Measurements from ENCODE around the gene ETV6. TPM values are rescaled to one million over a fixed set of nuclear protein-coding genes. Genes with fewer than 3 reads are reported as not detected.

Gene ETV6
- total RNA-seq, 1 experiment from 2014 or later, result 14.1 TPM

DNA sequence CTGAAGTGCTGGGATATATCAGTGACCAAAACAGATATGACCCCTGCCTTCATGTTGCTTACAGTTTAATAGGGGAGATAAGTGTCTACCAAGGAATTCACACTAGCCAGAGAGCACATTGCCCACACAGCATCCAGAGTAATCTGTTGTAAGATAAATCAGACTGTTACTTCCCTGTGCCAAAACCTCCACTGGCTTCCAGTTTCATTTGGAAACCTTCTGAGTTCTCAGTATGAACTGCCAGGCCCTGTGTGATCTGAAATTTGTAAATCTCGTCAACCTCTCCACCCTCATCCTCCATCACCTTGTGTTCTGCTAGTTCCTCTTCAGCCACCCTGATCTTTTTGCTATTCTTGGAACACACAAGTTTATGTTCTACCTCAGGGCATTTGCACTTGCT lies 154.7 kb downstream of the ETV6 start:
- Histone ChIP-seq H3K4me2 (ENCODE audit: low read length) (no peak overlapping the region), H3K27ac (ENCODE audit: low read depth, low read length) (no peak overlapping the region), H3K4me3 (replicated peaks in 1 of 2; ENCODE audit: low read depth in 1 of 2, low read length in 2 of 2) (no peak overlapping the region), H3K9ac (ENCODE audit: low read length) (no peak overlapping the region), H3K4me1 (ENCODE audit: control insufficient read depth in 1 of 2, insufficient read depth in 2 of 2, low read length in 2 of 2) (no peaks in the 10 kb centered on the region), H3K9me3 (ENCODE audit: control insufficient read depth in 1 of 2, insufficient read depth in 1 of 2, low read depth in 1 of 2, low read length in 2 of 2) (no peaks in the 10 kb centered on the region), H4K20me1 (ENCODE audit: insufficient read depth) (no peaks in the 10 kb centered on the region), H3K36me3 (ENCODE audit: control insufficient read depth in 1 of 2, insufficient read depth in 2 of 2, low read length in 2 of 2) (no peaks in the 10 kb centered on the region), H3K27me3 (ENCODE audit: insufficient read depth, low read length) (no peaks in the 10 kb centered on the region), H3K9me2 (ENCODE audit: insufficient read depth) (no peaks in the 10 kb centered on the region), H3K79me2 (ENCODE audit: insufficient read depth, low read length) (no peaks in the 10 kb centered on the region), H2AFZ (ENCODE audit: low read depth, low read length, poor library complexity, severe bottlenecking) (no peak overlapping the region)
- RAD21 ChIA-PET (ENCODE audit: low non-redundant PET in 1 of 2, low total read pairs in 2 of 2, uncharacterized antibody in 2 of 2, unreplicated experiment in 2 of 2), result no interaction called here
- DNase-seq (ENCODE audit: low read depth, low spot score), result no peak
- ATAC-seq, result no peak
- no TSS peak for BruUV-seq (replicated peaks)
- TF ChIP-seq, protein P1, sequence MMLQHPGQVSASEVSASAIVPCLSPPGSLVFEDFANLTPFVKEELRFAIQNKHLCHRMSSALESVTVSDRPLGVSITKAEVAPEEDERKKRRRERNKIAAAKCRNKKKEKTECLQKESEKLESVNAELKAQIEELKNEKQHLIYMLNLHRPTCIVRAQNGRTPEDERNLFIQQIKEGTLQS (IDR thresholded peaks at IDR 0.05), result no peak
- TF ChIP-seq ZNF274 (IDR thresholded peaks at IDR 0.05; ENCODE audit: low read depth, low read length), result no peak
- TF ChIP-seq, protein P2, sequence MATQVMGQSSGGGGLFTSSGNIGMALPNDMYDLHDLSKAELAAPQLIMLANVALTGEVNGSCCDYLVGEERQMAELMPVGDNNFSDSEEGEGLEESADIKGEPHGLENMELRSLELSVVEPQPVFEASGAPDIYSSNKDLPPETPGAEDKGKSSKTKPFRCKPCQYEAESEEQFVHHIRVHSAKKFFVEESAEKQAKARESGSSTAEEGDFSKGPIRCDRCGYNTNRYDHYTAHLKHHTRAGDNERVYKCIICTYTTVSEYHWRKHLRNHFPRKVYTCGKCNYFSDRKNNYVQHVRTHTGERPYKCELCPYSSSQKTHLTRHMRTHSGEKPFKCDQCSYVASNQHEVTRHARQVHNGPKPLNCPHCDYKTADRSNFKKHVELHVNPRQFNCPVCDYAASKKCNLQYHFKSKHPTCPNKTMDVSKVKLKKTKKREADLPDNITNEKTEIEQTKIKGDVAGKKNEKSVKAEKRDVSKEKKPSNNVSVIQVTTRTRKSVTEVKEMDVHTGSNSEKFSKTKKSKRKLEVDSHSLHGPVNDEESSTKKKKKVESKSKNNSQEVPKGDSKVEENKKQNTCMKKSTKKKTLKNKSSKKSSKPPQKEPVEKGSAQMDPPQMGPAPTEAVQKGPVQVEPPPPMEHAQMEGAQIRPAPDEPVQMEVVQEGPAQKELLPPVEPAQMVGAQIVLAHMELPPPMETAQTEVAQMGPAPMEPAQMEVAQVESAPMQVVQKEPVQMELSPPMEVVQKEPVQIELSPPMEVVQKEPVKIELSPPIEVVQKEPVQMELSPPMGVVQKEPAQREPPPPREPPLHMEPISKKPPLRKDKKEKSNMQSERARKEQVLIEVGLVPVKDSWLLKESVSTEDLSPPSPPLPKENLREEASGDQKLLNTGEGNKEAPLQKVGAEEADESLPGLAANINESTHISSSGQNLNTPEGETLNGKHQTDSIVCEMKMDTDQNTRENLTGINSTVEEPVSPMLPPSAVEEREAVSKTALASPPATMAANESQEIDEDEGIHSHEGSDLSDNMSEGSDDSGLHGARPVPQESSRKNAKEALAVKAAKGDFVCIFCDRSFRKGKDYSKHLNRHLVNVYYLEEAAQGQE (IDR thresholded peaks at IDR 0.05; ENCODE audit: low read depth), result no peak
- TF ChIP-seq CBX3 (IDR thresholded peaks at IDR 0.05; ENCODE audit: low read depth), result no peak
- no peak for TF ChIP-seq POLR2A (IDR thresholded peaks at IDR 0.05; ENCODE audit: borderline replicate concordance, extremely low read depth, insufficient read depth, insufficient read length)
- TF ChIP-seq ZFX (IDR thresholded peaks at IDR 0.05), result no peak
- TF ChIP-seq JUND (IDR thresholded peaks at IDR 0.05), result no peak
- no peak for TF ChIP-seq SIN3A (IDR thresholded peaks at IDR 0.05; ENCODE audit: low read depth)
- no peak for TF ChIP-seq RAD21 (IDR thresholded peaks at IDR 0.05; ENCODE audit: low read depth)
- no peak for TF ChIP-seq SRF (IDR thresholded peaks at IDR 0.05; ENCODE audit: low read depth)
- TF ChIP-seq, protein P3, sequence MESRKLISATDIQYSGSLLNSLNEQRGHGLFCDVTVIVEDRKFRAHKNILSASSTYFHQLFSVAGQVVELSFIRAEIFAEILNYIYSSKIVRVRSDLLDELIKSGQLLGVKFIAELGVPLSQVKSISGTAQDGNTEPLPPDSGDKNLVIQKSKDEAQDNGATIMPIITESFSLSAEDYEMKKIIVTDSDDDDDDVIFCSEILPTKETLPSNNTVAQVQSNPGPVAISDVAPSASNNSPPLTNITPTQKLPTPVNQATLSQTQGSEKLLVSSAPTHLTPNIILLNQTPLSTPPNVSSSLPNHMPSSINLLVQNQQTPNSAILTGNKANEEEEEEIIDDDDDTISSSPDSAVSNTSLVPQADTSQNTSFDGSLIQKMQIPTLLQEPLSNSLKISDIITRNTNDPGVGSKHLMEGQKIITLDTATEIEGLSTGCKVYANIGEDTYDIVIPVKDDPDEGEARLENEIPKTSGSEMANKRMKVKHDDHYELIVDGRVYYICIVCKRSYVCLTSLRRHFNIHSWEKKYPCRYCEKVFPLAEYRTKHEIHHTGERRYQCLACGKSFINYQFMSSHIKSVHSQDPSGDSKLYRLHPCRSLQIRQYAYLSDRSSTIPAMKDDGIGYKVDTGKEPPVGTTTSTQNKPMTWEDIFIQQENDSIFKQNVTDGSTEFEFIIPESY (IDR thresholded peaks at IDR 0.05; ENCODE audit: extremely low read depth, insufficient replicate concordance, low read length), result no peak
- TF ChIP-seq, protein P4, sequence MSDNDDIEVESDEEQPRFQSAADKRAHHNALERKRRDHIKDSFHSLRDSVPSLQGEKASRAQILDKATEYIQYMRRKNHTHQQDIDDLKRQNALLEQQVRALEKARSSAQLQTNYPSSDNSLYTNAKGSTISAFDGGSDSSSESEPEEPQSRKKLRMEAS (IDR thresholded peaks at IDR 0.05), result no peak
- POLR2A ChIA-PET, result no interaction called here
- intact Hi-C loops (cut with micrococcal nuclease), result no loop called here
- CTCF ChIA-PET, result no interaction called here
